GM19324 (cell line): ENCODE results near the gene DCAF11.

Source experiments
- ATAC-seq: cut with Tn5 transposase; IDR thresholded peaks from one replicate; pipeline ENCODE4 v1.9.1; 2021; ENCODE audit warnings: mild to moderate bottlenecking, moderate library complexity; ENCODE audit not compliant: unreplicated experiment, low FRiP score

Gene DCAF11

GRCh38 chr14:24116128-24116814 lies 1.7 kb downstream of the DCAF11 start:
- no peak for ATAC-seq

DNA sequence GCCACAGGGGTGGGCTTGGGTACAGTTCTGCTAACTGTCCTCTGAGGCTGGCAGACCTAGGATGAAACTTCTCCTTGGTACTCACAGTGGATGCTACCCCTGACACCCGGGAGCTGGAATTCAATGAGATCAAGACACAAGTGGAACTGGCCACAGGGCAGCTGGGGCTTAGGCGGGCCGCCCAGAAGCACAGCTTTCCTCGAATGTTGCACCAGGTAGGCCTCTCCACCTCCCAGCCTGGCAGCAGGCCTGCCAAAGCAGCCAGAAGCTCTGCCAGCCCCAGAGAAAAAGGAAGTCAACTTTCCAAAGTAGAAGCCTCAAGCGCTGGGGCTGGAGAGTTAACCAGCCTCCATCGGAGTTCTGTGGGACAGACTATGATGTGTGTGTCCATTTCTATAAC lies 2.6 kb downstream of the DCAF11 start:
- no peak for ATAC-seq

DNA sequence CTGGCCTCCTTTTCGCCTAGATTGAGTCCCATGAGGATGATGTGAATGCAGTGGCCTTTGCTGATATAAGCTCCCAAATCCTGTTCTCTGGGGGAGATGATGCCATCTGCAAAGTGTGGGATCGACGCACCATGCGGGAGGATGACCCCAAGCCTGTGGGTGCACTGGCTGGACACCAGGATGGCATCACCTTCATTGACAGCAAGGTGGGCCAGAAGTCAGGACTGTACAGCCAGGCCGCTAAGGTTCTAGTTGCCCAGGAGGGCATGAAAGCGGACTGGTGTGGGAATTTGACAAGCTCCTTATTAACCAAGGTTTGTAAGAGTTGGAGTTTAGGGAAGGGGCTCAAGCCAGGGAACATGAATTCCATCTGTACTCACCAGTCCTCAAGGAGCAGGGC lies 5.1 kb downstream of the DCAF11 start:
- no peak for ATAC-seq

GRCh38 chr14:24121210-24121609 lies 6.6 kb downstream of the DCAF11 start:
- ATAC-seq, result no peak

GRCh38 chr14:24122416-24122815 lies 7.8 kb downstream of the DCAF11 start:
- ATAC-seq, result no peak

GRCh38 chr14:24122898-24123297 lies 8.3 kb downstream of the DCAF11 start:
- no peak for ATAC-seq

GRCh38 chr14:24123424-24124417 lies 9.1 kb downstream of the DCAF11 start:
- ATAC-seq, result no peak

- ATAC-seq, result no peak
Measured at GRCh38 chr14:24126939-24127338, 12.4 kb downstream of the DCAF11 start.

- ATAC-seq, result no peak
Measured at GRCh38 chr14:24127673-24128072, 13.1 kb downstream of the DCAF11 start.

DNA sequence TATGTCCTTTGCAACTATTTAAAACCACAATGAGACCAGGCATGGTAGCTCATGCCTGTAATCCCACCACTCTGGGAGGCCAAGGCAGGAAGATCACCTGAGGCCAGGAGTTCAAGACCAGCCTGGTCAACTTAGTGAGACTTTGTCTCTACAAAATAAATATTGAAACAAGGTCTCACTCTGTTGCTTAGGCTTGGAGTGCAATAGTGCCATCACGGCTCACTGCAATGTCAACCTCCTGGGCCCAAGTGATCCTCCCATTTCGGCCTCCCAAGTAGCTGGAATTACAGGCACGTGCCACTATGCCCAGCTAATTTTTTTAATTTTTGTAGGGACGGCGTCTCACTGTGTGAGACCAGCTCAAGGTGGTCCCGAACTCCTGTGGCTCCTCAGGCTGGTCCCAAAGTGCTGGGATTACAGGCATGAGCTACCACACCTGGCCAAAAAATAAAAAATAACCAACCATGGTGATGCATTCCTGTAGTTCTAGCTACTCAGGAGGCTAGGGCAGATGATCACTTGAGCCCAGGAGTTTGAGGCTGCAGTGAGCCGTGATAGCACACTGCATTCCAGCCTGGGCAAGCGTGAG lies 14.9 kb downstream of the DCAF11 start:
- ATAC-seq, result no peak

- no peak for ATAC-seq
Measured at GRCh38 chr14:24130380-24130716, 15.8 kb downstream of the DCAF11 start, which contains the start of gene FITM1. Gene FITM1, plus strand, starts transcription at chr14:24130659. Its CDS starts 905 bp downstream, at chr14:24131564.

- no peak for ATAC-seq
Measured at GRCh38 chr14:24130717-24131548, 16.4 kb downstream of the DCAF11 start.

- no peak for ATAC-seq
Measured at GRCh38 chr14:24131549-24131966, 17.0 kb downstream of the DCAF11 start.

DNA sequence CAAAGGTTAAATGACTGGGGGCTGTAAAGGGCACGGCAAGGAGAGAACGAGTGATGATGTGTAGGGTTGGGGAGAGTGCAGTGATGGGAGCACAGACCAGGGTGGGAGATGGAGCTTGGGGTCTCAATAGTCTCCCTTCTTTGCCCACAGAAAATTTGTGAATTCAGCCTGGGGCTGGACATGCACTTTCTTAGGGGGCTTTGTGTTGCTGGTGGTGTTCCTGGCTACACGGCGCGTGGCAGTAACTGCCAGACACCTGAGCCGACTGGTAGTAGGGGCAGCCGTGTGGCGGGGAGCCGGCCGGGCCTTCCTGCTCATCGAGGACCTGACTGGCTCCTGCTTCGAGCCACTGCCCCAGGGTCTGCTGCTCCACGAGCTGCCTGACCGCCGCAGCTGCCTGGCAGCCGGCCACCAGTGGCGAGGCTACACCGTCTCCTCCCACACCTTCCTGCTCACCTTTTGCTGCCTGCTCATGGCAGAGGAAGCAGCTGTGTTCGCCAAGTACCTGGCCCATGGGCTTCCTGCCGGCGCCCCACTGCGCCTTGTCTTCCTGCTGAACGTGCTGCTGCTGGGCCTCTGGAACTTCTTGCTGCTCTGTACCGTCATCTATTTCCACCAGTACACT lies 17.6 kb downstream of the DCAF11 start:
- ATAC-seq, result no peak

DNA sequence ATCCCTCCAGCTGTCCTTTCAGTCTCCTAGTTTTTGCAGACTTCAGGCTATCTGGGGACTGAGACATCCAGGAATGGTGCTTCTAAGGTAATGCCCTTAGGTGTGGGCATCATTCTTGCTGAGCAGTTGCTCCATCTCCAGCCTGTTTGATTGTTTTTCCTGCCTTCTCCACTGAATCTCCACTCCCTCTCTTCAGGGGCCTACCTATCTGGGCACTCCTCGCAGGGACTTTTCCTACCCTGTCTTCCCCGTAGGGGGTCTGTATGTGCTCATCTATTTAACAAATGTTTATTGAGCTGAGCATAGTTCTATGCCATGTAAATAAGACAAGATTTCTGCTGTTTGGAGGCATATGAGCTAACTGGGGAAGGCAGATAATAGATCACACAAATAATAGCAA lies 18.4 kb downstream of the DCAF11 start:
- ATAC-seq, result no peak

DNA sequence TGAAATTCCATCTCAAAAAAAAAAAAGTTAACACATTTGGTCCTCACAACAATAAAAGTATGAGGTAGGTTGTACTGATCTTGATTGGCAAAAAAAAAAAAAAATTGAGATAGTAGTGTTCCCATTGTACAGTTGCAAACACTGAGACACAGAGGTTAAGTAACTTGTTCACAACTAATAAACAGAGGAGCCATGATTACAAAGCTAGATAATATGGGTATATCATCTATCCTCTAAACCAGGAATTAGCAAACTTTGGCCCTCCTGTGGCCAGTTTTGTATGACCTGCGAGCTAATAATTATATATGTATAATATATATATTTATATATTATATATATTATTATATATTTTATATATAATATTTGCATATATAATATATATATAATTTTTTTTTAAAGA lies 19.2 kb downstream of the DCAF11 start:
- no peak for ATAC-seq

DNA sequence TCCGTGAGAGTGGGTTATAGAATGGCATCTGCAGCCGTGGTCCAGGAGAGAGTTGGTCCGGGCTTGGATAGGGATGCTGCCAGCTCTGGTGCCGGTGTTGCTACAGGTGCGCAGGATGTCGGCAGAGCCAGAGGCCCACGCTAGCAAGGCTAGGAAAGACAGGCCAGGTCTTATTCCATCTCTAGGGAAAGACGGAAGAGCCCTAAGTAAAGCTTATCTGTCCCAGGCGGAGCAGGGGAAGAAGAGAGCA lies 20.9 kb downstream of the DCAF11 start:
- no peak for ATAC-seq

GRCh38 chr14:24135834-24136683 lies 21.5 kb downstream of the DCAF11 start, which contains the start of gene PSME1:
Gene PSME1, plus strand, starts transcription at chr14:24136194. Its CDS starts 69 bp downstream, at chr14:24136263.
- peak; percentile 93 for ATAC-seq
